ENCODE results near the gene TMC4.
A peak's percentile ranks its signal among the peaks of the same experiment; 100 is the strongest.
"Not testable (repeated sequence)": the region's sequence is repeated elsewhere in the genome, so short reads cannot be mapped to it uniquely, and the experiment has no call there.

Gene TMC4

DNA sequence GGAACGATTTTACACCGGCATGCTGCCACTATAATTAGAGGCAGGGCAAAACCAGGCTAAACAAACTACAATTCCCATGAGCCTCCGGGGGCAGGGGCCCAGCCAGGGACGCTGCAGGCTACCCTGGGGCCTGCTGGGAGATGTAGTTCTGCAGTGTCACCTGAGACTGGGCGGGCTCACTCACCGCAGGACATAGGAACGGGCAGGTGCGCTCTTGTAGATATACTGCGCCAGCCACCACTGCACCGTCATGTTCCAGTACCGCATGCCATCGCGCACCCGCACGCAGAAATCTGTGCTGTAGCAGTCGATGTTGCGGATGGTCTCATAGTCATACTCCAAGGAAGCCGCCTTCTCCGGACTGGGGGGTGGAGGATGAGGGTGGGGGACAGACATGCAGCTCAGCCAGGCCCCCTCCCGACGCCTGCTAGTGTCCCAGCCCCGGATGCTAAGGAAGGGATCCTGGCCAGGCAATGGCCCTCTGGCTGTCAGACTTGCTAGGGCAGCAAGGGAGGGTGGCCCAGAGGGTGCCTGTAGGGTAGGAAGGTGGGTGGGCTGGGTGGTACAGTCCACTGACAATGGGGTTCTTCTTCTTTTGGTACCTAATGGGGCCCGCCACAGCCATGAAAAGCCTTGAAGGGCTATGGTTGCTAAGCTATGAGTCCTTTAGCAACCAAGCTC is 5.8 kb upstream of the TMC4 start:
- TF ChIP-seq GATA1 (IDR thresholded peaks at IDR 0.05; ENCODE audit: low read depth, low read length) (no peak), POLR2A (IDR thresholded peaks at IDR 0.05; ENCODE audit: low read length) (no peak)
- DNase-seq: peak in 1 of 2 experiments; percentile 66

DNA sequence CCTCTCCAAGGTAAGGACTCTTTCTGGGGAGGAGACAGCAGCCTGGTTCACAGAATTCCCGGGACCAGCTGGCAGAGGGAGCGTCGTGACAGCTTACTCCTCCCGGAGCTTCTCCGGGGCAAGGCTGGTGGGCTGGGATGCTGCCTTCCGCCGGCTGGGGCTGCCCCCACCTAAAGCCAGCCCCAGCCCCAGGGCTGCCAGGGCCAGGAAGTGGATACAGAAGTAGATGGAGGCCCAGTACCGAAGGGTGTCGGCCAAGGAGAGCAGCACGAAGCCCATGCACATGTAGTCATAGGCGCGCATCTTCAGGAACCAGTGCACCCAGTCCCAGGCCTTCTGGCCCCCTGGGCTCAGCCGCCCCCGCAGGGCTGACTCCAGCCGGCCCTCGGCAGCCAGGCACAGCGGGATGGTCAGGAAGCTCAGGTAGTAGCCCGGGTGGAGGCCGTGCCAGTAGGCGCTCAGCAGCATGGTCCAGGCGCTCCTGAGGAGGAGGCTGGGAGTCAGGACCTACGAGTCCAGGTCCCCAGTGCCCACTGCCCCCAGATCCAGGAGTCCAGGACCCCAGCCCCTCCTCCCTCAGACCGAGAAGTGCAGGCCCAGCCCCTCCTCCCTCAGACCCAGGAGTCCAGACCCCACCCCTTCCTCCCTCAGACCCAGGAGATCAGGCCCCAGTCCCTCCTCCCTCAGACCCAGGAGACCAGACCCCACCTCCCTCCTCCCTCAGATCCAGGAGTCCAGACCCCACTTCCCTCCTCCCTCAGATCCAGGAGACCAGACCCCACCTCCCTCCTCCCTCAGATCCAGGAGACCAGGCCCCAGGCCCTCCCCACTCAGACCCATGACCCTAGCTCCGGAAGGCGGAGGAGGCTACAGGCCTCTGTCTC is 1.2 kb upstream of the TMC4 start:
- TF ChIP-seq GATA1 (IDR thresholded peaks at IDR 0.05; ENCODE audit: low read depth, low read length): no peak
- no peak for TF ChIP-seq POLR2A (IDR thresholded peaks at IDR 0.05; ENCODE audit: low read length)

DNA sequence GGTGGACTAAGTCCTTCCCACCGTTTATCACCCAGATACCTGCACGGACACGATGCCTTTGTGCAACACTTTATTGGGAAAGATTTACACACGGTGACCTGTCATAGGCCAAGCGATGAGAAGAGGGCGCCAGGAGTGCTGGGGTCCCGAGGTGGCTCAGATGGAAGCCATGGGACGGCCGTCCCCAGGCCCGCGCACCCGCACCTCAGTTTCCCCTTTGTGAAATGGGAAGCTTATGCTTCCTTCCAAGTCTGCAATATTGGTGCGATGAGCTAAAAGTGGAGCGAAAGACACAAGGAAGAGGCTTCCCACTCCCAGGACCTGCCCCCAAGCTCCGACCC is 369 bp upstream of the TMC4 start:
- DNase-seq: no peak
- TF ChIP-seq GATA1 (IDR thresholded peaks at IDR 0.05; ENCODE audit: low read depth, low read length): no peak
- no peak for TF ChIP-seq POLR2A (IDR thresholded peaks at IDR 0.05; ENCODE audit: low read length)

More for the DNA sequence above, 1.2 kb upstream of the TMC4 start:
- DNase-seq: no peak

DNA sequence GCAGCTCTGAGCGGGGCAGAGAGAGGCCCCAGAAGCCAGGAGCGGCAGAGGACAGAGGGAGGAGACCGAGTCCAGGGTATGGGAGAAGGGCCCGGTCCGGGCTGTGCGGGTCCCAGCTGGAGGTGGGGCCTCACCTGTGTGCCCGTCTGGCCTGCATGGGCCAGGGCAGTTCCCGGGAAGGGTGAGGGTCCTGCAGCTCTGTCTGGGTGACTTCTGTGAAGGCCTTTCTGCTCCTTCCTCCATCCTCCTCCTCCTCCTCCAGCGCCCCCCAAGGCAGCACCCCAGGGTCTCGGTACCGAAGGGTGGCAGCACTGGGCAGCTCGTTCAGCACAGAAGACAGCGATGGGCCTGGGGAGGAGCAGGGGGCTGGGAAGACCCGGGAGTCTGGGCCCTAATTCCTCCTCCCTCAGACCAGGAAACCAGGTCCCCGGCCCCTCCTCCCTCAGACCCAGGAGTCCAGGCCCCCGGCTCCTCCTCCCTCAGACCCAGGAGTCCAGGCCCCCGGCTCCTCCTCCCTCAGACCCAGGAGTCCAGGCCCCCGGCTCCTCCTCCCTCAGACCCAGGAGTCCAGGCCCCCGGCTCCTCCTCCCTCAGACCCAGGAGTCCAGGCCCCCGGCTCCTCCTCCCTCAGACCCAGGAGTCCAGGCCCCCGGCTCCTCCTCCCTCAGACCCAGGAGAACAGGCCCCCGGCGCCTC is 1.1 kb downstream of the TMC4 start:
- DNase-seq: not testable (repeated sequence)

DNA sequence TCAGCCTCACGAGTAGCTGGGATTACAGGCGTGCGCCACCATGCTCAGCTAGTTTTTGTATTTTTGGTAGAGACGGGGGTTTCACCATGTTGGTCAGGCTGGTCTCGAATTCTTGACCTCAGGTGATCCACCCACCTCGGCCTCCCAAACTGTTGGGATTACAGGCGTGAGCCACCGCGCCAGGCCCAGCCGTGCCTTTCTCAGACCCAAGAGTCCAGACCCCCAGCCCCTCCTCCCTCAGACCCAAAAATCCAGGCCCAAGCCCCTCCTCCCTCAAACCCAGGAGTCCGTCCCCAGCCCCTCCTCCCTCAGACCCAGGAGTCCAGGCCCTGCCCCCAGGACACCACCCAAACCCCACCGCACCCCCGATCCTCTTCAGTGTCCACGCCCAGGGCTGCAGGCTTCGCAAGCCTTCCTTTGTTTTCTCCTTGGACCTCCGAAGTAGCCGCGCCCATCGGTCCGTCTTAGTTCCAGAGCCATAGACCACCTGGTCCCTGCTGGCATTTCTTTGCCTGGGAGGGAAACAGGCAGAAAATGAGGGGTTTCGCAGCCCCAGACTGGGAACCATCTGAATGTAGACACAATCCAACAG is 3.7 kb downstream of the TMC4 start:
- TF ChIP-seq POLR2A (IDR thresholded peaks at IDR 0.05; ENCODE audit: low read length): no peak
- TF ChIP-seq GATA1 (IDR thresholded peaks at IDR 0.05; ENCODE audit: low read depth, low read length): no peak
- no peak for DNase-seq

DNA sequence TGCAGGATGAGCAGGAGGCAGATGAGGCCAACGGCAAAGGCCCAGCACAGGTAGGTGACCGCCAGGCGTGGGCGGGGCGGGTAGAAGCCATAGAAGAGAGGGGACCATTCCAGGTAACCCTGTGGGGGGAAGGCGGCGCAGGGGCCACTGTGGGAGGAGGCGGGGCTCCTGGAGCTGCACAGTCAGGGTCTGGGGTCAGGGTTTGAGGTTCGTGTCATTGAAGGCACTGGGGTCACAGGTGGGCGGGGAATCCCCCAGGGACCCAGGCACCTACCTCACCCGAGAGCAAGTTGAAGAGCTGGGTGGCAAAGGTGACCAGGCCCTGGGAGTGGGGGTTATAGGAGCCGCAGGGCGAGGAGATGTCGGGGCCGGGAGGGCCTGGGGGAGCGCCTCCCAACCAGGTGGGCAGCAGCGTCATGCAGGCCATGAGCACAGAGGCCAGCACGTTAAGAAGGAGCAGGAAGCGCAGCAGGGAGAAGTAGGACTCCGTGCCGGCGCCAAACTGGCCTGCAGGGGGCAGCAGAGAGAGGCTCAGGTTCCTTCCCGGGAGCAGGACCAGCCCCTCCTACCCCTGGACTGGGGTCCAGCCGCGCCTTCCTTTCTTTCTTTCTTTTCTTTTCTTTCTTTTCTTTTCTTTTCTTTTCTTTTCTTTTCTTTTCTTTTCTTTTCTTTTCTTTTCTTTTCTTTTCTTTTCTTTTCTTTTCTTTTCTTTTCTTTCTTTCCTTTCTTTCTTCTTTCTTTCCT is 4.6 kb downstream of the TMC4 start:
- TF ChIP-seq POLR2A (IDR thresholded peaks at IDR 0.05; ENCODE audit: low read length) (no peak), GATA1 (IDR thresholded peaks at IDR 0.05; ENCODE audit: low read depth, low read length) (no peak)
- DNase-seq: peak; percentile 83 to 92

GRCh38 chr19:54165222-54165621 is 7.7 kb downstream of the TMC4 start:
- DNase-seq: no peak
- TF ChIP-seq GATA1 (IDR thresholded peaks at IDR 0.05; ENCODE audit: low read depth, low read length) (no peak), POLR2A (IDR thresholded peaks at IDR 0.05; ENCODE audit: low read length) (no peak)

DNA sequence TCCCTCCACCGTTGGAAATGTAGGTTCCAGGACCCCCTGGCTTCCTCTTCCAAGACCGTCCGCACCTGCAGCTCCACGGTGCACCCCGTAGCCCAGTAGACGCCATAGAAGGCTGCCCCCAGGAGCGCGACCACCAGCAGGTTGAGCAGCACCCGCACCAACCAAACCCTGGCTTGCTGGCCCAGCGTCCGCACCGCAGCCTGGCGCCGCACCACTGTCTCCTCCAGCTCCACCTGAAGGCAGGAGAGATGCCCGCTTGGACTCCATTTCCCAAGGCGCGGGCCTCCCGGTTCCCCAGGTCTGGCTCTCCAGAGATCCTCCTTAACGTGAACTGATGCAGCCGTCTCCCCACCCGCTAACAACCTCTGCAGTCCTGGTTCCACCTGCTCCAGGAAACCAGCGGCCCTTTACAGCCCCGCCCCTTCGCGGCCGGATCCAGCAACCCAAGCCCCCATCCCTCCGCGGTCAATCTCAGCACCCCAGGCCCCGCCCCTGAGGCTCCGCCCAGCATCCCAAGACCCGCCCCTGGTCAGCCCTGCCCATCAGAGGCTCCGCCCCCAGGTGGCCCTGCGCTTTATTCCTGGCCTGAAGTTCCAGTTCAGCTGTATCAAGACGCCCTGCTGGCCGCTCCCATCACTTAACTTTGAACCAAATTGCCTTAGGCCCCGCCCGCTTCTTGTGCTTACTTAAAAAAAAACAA is 8.4 kb downstream of the TMC4 start:
- peak in 1 of 2 experiments; percentile 63 for DNase-seq

DNA sequence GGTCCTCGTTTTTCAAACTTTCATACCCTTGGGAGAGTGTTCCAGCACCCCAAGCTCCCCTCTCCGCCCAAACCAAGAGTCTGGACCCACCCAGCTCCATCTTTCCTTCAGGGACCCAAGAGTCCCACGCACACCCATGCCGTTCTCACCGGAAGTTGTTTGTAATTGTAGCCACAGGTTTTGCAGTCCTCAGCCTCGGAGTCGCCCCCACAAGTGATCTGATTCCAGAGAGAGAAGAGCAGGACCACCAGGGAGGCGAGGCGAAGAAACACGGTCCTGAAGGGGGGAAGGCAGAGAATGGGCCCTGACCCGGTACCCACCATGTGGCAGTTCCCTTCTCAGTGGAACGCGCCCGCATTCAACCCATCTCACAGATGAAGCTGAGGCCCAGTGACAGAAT is 10.1 kb downstream of the TMC4 start:
- TF ChIP-seq GATA1 (IDR thresholded peaks at IDR 0.05; ENCODE audit: low read depth, low read length) (no peak), POLR2A (IDR thresholded peaks at IDR 0.05; ENCODE audit: low read length) (no peak)
- DNase-seq: no peak

More for the DNA sequence above, 8.4 kb downstream of the TMC4 start:
- TF ChIP-seq POLR2A (IDR thresholded peaks at IDR 0.05; ENCODE audit: low read length): no peak
- TF ChIP-seq GATA1 (IDR thresholded peaks at IDR 0.05; ENCODE audit: low read depth, low read length): no peak

GRCh38 chr19:54162241-54162805 is 10.6 kb downstream of the TMC4 start:
- TF ChIP-seq POLR2A (IDR thresholded peaks at IDR 0.05; ENCODE audit: low read length): no peak
- DNase-seq: peak; percentile 88 to 93

DNA sequence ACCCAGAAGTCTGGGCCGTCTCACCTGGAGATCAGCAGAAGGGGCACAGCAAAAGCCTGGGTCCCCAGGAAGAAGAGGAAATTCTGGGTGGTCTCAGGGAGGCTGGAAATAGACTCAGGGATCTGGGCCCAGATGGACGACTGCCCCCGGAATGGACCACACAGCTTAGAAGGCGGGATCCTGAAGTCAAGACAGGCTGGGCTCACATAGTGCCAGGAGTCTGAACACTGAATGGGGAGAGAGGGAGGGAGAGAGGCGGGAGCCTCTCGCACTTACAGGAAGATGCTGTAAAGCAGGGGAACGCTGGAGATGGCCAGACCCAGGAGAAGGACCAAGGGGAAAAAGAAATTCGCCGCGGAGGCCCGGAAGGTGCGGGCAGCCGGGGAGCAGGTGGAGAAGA is 12.1 kb downstream of the TMC4 start:
- no peak for DNase-seq

GRCh38 chr19:54160182-54160811 is 12.7 kb downstream of the TMC4 start:
- no peak for DNase-seq
- TF ChIP-seq POLR2A (IDR thresholded peaks at IDR 0.05; ENCODE audit: low read length) (no peak), GATA1 (IDR thresholded peaks at IDR 0.05; ENCODE audit: low read depth, low read length) (no peak)

More for the DNA sequence above, 12.1 kb downstream of the TMC4 start:
- TF ChIP-seq POLR2A (IDR thresholded peaks at IDR 0.05; ENCODE audit: low read length) (no peak), GATA1 (IDR thresholded peaks at IDR 0.05; ENCODE audit: low read depth, low read length) (no peak)

Measured in erythroblast (primary cell).